Thyroid gland (tissue), 4 donors: Measurements from ENCODE around the gene ZDHHC3. TPM values are rescaled to one million over a fixed set of nuclear protein-coding genes. Genes with fewer than 3 reads are reported as not detected.

Source experiments
- DNase-seq, 2 donors: peaks; one replicate each; pipeline ENCODE4 v3.0.0-alpha.2; 2019
- H3K27ac ChIP-seq, 3 donors: fragments of 200-600 bp; sonication (generic); 1 replicate in 2 of 3; 2 replicates in 1 of 3; pipeline ENCODE4 v1.5.1; 2016 to 2019; ENCODE audit warnings: mild to moderate bottlenecking in 1 of 3, moderate library complexity in 1 of 3
- H3K27me3 ChIP-seq: fragments of 200-600 bp; sonication (generic); one replicate; pipeline ENCODE4 v1.5.1; 2019
- H3K36me3 ChIP-seq, 2 donors: fragments of 200-600 bp; sonication (generic); one replicate each; pipeline ENCODE4 v1.5.1; 2016 to 2019
- H3K4me1 ChIP-seq, 2 donors: fragments of 200-600 bp; sonication (generic); one replicate each; pipeline ENCODE4 v1.5.1; 2017 to 2019
- H3K4me3 ChIP-seq, 3 donors: fragments of 200-600 bp; sonication (generic); replicated peaks in 1 of 3; 1 replicate in 2 of 3; 2 replicates in 1 of 3; pipeline ENCODE4 v1.5.1; 2016; ENCODE audit warnings: mild to moderate bottlenecking in 1 of 3
- H3K9me3 ChIP-seq: fragments of 200-600 bp; sonication (generic); one replicate; pipeline ENCODE4 v1.5.1; 2017
- CTCF ChIP-seq, 6 experiments: fragments of 200-600 bp in 3 of 6; fragments of 450-650 bp in 3 of 6; sonication (generic) in 3 of 6; IDR thresholded peaks; one replicate each; pipeline ENCODE4 v1.5.1; 2016 to 2019; ENCODE audit warnings: antibody characterized with exemption in 6 of 6, mild to moderate bottlenecking in 2 of 6, inconsistent platforms in 1 of 6, moderate library complexity in 1 of 6
- POLR2A ChIP-seq, 2 donors: fragments of 450-650 bp; IDR thresholded peaks; one replicate each; pipeline ENCODE4 v1.6.1; 2017; ENCODE audit warnings: antibody characterized with exemption in 2 of 2, mild to moderate bottlenecking in 2 of 2, moderate library complexity in 1 of 2
- WGBS, 2 donors: methylation state at CpG; one replicate each; pipeline ENCODE4 v1.1.5; 2017; 5-methylcytosine and 5-hydroxymethylcytosine counted together
- intact Hi-C: fragments of 100-400 bp; cut with DNase I; formaldehyde crosslinking; loops from one replicate; pipeline ENCODE4 v1.15.1; 2023
- total RNA-seq, 4 donors: library from RNA; depleted of rRNA; stranded (reverse); fragments of >200 nt; gene quantifications; one replicate each; pipeline ENCODE4 v1.2.3, GENCODE V29; 2016

The ZDHHC3 gene
- total RNA-seq, 4 donors from 2014 or later, result 46.0 to 94.3 (median 76.0) TPM

- WGBS, 2 donors, result 86 to 91% methylated on average over 3 of the region's 3 CpGs
- intact Hi-C loops, result no loop called here
- H3K36me3 ChIP-seq, result no peaks in the 10 kb centered on the region
- H3K27me3 ChIP-seq, result no peaks in the 10 kb centered on the region
- TF ChIP-seq CTCF (IDR thresholded peaks at IDR 0.05) (no peak), POLR2A (IDR thresholded peaks at IDR 0.05) (no peak)
- H3K4me3 ChIP-seq, result no peak overlapping the region
- H3K9me3 ChIP-seq, result no peaks in the 10 kb centered on the region
- no peak overlapping the region for H3K27ac ChIP-seq
- no peak for DNase-seq
- no peaks in the 10 kb centered on the region for H3K4me1 ChIP-seq
These were observed 83.3 kb downstream of the ZDHHC3 start for GRCh38 chr3:44892689-44893088.

GRCh38 chr3:44890852-44891251 lies 85.1 kb downstream of the ZDHHC3 start:
- intact Hi-C loops, result no loop called here
- Histone ChIP-seq H3K27ac (no peak overlapping the region), H3K4me1 (no peaks in the 10 kb centered on the region), H3K36me3 (no peaks in the 10 kb centered on the region), H3K27me3 (no peaks in the 10 kb centered on the region), H3K4me3 (no peak overlapping the region), H3K9me3 (no peaks in the 10 kb centered on the region)
- no peak for TF ChIP-seq CTCF (IDR thresholded peaks at IDR 0.05)
- no peak for TF ChIP-seq POLR2A (IDR thresholded peaks at IDR 0.05)
- DNase-seq, result no peak
- WGBS, 2 donors, result 79 to 83% methylated on average over 3 of the region's 3 CpGs

GRCh38 chr3:44890258-44890657 lies 85.7 kb downstream of the ZDHHC3 start:
- Histone ChIP-seq H3K27ac (no peak overlapping the region), H3K9me3 (no peaks in the 10 kb centered on the region), H3K27me3 (no peaks in the 10 kb centered on the region), H3K4me1 (no peaks in the 10 kb centered on the region), H3K4me3 (no peak overlapping the region), H3K36me3 (no peaks in the 10 kb centered on the region)
- no peak for DNase-seq
- intact Hi-C loops, result no loop called here
- WGBS, 2 donors, result 58 to 63% methylated on average over 3 of the region's 3 CpGs
- TF ChIP-seq CTCF (IDR thresholded peaks at IDR 0.05) (no peak), POLR2A (IDR thresholded peaks at IDR 0.05) (no peak)

- intact Hi-C loops, result no loop called here
- Histone ChIP-seq H3K4me1 (peaks cover 4 to 16% of the 10 kb centered on the region in 2 donors), H3K36me3 (no peaks in the 10 kb centered on the region), H3K27me3 (no peaks in the 10 kb centered on the region), H3K9me3 (no peaks in the 10 kb centered on the region), H3K27ac (no peak overlapping the region), H3K4me3 (no peak overlapping the region)
- TF ChIP-seq CTCF (IDR thresholded peaks at IDR 0.05) (no peak), POLR2A (IDR thresholded peaks at IDR 0.05) (no peak)
- no peak for DNase-seq
- 78 to 84% methylated on average over 7 of the region's 7 CpGs for WGBS, 2 donors
These were observed 88.9 kb downstream of the ZDHHC3 start for GRCh38 chr3:44887101-44887500.

- WGBS, 2 donors, result 62 to 74% methylated on average over 3 of the region's 3 CpGs
These were observed 89.4 kb downstream of the ZDHHC3 start for GRCh38 chr3:44886561-44886960.

More at GRCh38 chr3:44886561-44886960, 89.4 kb downstream of the ZDHHC3 start:
- Histone ChIP-seq H3K4me1 (peaks cover 4 to 16% of the 10 kb centered on the region in 2 donors), H3K4me3 (no peak overlapping the region), H3K9me3 (no peaks in the 10 kb centered on the region), H3K36me3 (no peaks in the 10 kb centered on the region), H3K27ac (no peak overlapping the region), H3K27me3 (no peaks in the 10 kb centered on the region)
- intact Hi-C loops, result no loop called here
- no peak for DNase-seq
- TF ChIP-seq POLR2A (IDR thresholded peaks at IDR 0.05) (no peak), CTCF (IDR thresholded peaks at IDR 0.05) (no peak)
